GM12892 (cell line): Measurements from ENCODE around the gene MRPL24.

Experiments
- POLR2A ChIP-seq: IDR thresholded peaks from 2 replicates; pipeline ENCODE4 v1.6.1; 2011; ENCODE audit warnings: low read depth, low read length, control low read depth
- POLR2AphosphoS5 ChIP-seq: IDR thresholded peaks from 2 replicates; pipeline ENCODE4 v1.6.1; 2011; ENCODE audit warnings: low read depth, low read length, control low read depth

- TF ChIP-seq POLR2A (no peak), POLR2AphosphoS5 (no peak)
Observed at GRCh38 chr1:156746406-156746727, 5.5 kb upstream of the MRPL24 start.
